ENCODE measurements around the gene NT5M.

NT5M gene

DNA sequence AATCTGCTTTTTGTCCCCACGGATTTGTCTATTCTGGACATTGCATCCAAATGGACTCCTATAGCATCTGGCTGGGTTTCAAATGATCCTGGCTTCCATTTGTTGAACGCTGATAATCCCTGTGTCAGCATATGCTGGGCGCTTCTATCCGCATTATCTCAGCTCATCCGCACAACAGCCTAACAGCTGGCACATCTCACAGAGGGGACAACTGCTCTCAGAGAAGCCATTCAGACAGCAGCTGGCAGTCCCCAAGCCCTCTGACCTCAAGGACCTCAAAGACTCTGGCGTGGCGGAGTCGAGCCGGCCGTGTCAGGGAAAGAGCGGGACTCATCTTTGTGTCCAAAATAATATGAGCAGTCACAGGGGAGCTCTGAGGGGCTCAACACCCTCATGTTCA, 82.3 kb downstream of the NT5M start:
- Histone ChIP-seq H3K27me3 (ENCODE audit: control insufficient read depth, insufficient read depth, low read length, poor library complexity, severe bottlenecking) (no peaks in the 10 kb centered on the region), H3K4me1 (ENCODE audit: control insufficient read depth, insufficient read depth, low read length) (peaks cover 2% of the 10 kb centered on the region), H3K27ac (ENCODE audit: insufficient read depth, low read depth, low read length, poor library complexity, severe bottlenecking) (peak overlapping the region; percentile 39), H3K4me3 (ENCODE audit: insufficient read depth, low read depth, low read length) (no peak overlapping the region), H3K36me3 (ENCODE audit: control insufficient read depth, insufficient read depth, low read length) (no peaks in the 10 kb centered on the region), H3K9me3 (ENCODE audit: control insufficient read depth, low read length) (no peaks in the 10 kb centered on the region)
- WGBS, 2 experiments, result 87 to 90% methylated on average over 11 of the region's 11 CpGs

DNA sequence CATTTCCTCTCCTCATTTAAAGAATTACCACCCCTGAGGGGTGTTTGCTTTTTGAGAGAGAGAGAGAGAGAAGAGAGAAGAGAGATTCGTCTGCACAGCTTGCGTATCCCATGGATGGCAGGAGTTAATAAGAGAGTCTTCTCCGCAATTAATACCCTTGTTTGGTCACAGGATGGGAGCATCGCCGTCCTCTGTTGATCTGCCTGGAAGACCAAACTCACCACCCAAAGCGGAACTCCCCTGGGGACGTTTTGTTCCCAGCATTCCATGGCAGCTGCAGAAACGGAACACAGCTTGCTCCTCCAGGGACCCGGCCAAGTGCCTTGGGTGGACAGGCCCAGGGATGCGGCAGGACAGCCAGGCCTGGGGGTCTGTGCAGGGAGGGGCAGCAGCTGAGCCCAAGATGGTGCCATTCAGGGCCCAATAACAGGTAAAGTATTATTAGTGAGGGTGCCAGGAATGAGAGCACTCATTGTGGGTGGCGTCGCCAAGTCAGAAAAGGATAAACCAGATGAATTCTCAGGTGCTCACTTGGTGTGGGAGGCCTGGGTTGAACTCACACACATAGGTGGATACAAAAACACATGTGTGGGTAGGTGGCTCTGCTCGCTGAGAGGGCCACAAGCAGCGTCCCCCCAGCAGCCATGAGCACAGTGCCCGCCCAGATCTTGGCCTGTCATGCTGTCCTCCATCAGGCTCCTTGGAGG, 83.1 kb downstream of the NT5M start:
- Histone ChIP-seq H3K9me3 (ENCODE audit: control insufficient read depth, low read length) (no peaks in the 10 kb centered on the region), H3K27ac (ENCODE audit: insufficient read depth, low read depth, low read length, poor library complexity, severe bottlenecking) (no peak overlapping the region), H3K4me1 (ENCODE audit: control insufficient read depth, insufficient read depth, low read length) (peaks cover 2% of the 10 kb centered on the region), H3K27me3 (ENCODE audit: control insufficient read depth, insufficient read depth, low read length, poor library complexity, severe bottlenecking) (no peaks in the 10 kb centered on the region), H3K36me3 (ENCODE audit: control insufficient read depth, insufficient read depth, low read length) (no peaks in the 10 kb centered on the region), H3K4me3 (ENCODE audit: insufficient read depth, low read depth, low read length) (no peak overlapping the region)
- 87 to 89% methylated on average over 15 of the region's 15 CpGs for WGBS, 2 experiments

DNA sequence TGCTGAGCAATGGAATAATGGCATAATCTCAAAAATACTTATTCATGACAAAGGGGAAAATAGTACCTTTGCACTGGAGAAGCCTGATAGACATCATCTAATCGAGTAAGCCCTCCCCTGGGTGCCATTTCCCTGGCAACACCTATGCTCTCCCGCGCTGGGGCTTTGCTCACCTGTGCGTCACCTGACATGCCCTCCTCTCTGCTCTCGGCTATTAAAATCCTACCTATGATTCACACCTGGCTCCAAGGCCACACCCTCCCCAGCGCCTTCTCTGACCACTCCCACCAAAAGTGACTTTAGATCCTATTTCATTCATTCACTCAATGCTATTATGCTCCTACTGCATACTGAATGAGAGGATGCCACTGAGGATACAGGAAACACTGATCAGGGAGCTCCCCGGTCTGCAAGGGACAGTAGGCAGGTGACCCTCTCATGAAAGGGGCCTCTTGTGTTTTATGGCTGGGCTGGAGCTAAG, 83.9 kb downstream of the NT5M start:
- peaks cover 2% of the 10 kb centered on the region for H3K4me1 ChIP-seq (ENCODE audit: control insufficient read depth, insufficient read depth, low read length)
- 93% methylated on average over 7 of the region's 7 CpGs for WGBS, 2 experiments
- H3K27ac ChIP-seq (ENCODE audit: insufficient read depth, low read depth, low read length, poor library complexity, severe bottlenecking), result no peak overlapping the region

DNA sequence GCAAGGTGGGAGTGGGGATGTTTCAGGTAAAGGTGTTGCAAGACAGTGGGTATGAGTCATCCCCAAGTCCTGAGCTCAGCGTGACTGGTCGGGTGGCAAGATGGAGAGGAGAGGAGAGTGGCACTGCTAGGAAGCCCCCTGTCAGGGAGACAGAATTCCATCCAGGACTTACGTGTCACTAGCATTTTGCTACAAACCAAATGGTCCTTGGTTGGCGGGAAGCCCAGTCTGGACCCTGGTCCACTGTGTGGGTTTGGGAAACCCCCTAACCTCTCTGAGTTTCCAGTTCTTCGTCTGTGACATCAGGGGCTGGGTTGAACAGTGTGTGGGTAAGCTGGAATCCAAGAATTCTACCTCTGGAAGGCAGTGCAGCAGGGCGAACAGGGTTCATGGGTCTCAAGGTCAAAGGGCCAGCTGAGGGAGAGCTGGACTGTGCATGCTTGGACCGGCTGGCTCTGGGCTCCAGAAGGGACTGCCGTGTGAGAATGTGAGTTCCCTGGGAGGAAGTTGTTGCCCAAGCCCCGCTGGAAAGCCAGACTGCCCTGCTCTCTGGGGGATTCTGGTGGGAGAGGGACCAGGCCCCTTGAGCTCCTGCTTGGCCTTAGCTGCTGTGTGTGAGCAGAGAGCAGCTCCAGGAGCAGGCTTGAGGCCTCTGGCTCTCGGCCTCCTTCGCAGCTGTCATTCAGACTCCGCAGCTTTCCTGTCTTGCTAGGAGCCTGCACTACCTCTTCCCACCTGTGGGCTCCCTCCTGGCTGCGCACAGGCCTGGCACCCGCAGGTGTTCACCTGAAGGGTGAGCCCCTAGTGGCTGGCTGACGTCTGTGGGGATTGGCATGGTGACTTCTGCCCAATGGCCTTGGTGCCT, 84.6 kb downstream of the NT5M start:
- peaks cover 2% of the 10 kb centered on the region for H3K4me1 ChIP-seq (ENCODE audit: control insufficient read depth, insufficient read depth, low read length)
- no peaks in the 10 kb centered on the region for H3K9me3 ChIP-seq (ENCODE audit: control insufficient read depth, low read length)
- no peaks in the 10 kb centered on the region for H3K36me3 ChIP-seq (ENCODE audit: control insufficient read depth, insufficient read depth, low read length)
- H3K4me3 ChIP-seq (ENCODE audit: insufficient read depth, low read depth, low read length), result no peak overlapping the region
- no peaks in the 10 kb centered on the region for H3K27me3 ChIP-seq (ENCODE audit: control insufficient read depth, insufficient read depth, low read length, poor library complexity, severe bottlenecking)
- H3K27ac ChIP-seq (ENCODE audit: insufficient read depth, low read depth, low read length, poor library complexity, severe bottlenecking), result no peak overlapping the region
- WGBS, 2 experiments, result 79 to 80% methylated on average over 15 of the region's 15 CpGs

More for the DNA sequence above, 83.9 kb downstream of the NT5M start:
- Histone ChIP-seq H3K27me3 (ENCODE audit: control insufficient read depth, insufficient read depth, low read length, poor library complexity, severe bottlenecking) (no peaks in the 10 kb centered on the region), H3K9me3 (ENCODE audit: control insufficient read depth, low read length) (no peaks in the 10 kb centered on the region), H3K36me3 (ENCODE audit: control insufficient read depth, insufficient read depth, low read length) (no peaks in the 10 kb centered on the region), H3K4me3 (ENCODE audit: insufficient read depth, low read depth, low read length) (no peak overlapping the region)

DNA sequence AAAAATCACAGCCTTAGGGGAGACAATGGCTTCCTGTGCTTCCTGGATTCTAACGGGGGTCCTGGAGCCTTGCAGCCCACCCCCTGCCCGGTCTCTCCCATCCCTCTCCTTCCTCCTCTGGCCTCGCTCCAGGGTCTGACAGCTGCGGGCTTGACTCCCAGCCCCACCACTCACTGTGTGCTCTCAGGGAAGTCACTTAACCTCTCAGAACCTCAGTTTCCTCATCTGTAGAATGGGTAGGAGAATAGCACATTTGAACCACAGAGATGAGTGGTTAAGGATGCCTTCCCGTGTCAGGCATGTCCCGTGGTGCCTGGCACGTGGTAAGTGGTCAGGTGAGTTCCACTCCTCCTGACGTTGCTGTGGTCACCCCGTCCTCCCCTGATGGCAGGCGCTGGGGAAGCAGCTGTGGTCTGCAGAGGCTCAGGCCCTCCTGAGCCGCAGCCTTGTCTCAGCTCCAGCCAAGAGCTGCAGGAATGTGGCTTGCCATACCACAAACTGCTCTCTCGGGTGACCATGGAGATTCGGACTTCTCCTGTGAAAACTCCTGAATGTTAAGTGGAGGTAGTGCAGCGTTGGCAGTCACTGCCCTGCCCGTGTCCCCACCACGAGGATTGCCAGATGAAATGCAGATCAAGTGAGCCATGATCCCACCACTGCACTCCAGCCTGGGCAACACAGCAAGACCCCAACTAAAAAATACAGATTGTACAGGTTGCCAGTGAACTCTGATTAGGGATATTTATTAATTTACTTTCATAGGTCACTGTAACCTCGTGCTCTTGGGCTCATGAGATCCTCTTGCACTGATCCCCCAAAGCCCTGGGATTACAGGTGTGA, 85.7 kb downstream of the NT5M start:
- Histone ChIP-seq H3K4me3 (ENCODE audit: insufficient read depth, low read depth, low read length) (no peak overlapping the region), H3K4me1 (ENCODE audit: control insufficient read depth, insufficient read depth, low read length) (peaks cover 2% of the 10 kb centered on the region), H3K27ac (ENCODE audit: insufficient read depth, low read depth, low read length, poor library complexity, severe bottlenecking) (no peak overlapping the region), H3K27me3 (ENCODE audit: control insufficient read depth, insufficient read depth, low read length, poor library complexity, severe bottlenecking) (no peaks in the 10 kb centered on the region), H3K9me3 (ENCODE audit: control insufficient read depth, low read length) (no peaks in the 10 kb centered on the region), H3K36me3 (ENCODE audit: control insufficient read depth, insufficient read depth, low read length) (no peaks in the 10 kb centered on the region)
- WGBS, 2 experiments, result 89 to 92% methylated on average over 17 of the region's 17 CpGs

DNA sequence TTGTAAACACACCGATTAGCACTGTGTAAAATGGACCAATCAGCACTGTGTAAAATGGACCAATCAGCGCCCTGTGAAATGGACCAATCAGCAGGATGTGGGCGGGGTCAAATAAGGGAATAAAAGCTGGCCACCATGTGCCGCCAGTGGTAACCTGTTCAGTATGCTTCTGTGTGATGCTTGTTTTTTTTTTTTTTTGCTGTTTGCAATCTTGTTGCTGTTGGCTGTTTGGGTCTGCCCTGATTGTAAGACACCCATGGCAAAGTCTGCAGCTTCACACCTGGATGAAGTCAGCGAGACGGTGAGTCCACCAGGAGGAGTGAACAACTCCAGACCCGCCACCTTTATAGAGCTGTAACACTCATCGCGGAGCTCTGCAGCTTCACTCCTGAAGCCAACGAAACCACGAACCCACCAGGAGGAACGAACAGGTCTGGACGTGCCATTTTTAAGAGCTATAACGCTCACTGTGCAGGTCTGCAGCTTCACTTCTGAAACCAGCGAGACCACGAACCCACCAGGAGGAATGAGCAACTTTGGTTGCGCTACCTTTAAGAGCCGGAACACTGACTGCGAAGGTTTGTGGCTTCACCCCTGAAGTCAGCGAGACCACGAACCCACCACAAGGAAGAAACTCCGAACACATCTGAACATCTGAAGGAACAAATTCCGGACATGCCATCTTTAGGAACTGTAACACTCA, 88.6 kb downstream of the NT5M start:
- Histone ChIP-seq H3K9me3 (ENCODE audit: control insufficient read depth, low read length) (no peaks in the 10 kb centered on the region), H3K4me3 (ENCODE audit: insufficient read depth, low read depth, low read length) (no peak overlapping the region), H3K27me3 (ENCODE audit: control insufficient read depth, insufficient read depth, low read length, poor library complexity, severe bottlenecking) (no peaks in the 10 kb centered on the region), H3K27ac (ENCODE audit: insufficient read depth, low read depth, low read length, poor library complexity, severe bottlenecking) (no peak overlapping the region), H3K36me3 (ENCODE audit: control insufficient read depth, insufficient read depth, low read length) (no peaks in the 10 kb centered on the region), H3K4me1 (ENCODE audit: control insufficient read depth, insufficient read depth, low read length) (no peaks in the 10 kb centered on the region)
- 94 to 96% methylated on average over 23 of the region's 23 CpGs for WGBS, 2 experiments

DNA sequence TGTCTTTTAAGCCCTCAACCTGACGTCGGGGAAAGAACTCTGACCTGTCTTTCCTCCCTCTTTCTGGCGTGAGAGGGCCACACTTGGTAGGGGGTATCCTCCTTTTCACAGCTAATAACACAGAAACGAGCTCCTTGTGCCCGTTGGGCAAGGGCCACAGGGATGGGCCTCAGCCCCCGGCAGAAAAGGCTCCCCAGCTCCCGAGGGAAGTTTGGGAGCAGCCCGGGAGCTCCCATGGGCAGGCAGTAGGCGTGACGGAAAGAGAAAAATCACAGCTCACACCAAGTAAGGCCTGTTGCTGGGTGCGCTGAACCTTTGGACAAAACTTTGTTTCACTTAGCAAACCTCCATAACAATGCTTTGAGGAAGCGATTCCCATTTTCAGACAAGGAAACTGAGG, 90.8 kb downstream of the NT5M start:
- Histone ChIP-seq H3K9me3 (ENCODE audit: control insufficient read depth, low read length) (no peaks in the 10 kb centered on the region), H3K4me1 (ENCODE audit: control insufficient read depth, insufficient read depth, low read length) (no peaks in the 10 kb centered on the region), H3K4me3 (ENCODE audit: insufficient read depth, low read depth, low read length) (no peak overlapping the region), H3K27me3 (ENCODE audit: control insufficient read depth, insufficient read depth, low read length, poor library complexity, severe bottlenecking) (no peaks in the 10 kb centered on the region), H3K27ac (ENCODE audit: insufficient read depth, low read depth, low read length, poor library complexity, severe bottlenecking) (no peak overlapping the region), H3K36me3 (ENCODE audit: control insufficient read depth, insufficient read depth, low read length) (no peaks in the 10 kb centered on the region)
- 81 to 83% methylated on average over 12 of the region's 12 CpGs for WGBS, 2 experiments

DNA sequence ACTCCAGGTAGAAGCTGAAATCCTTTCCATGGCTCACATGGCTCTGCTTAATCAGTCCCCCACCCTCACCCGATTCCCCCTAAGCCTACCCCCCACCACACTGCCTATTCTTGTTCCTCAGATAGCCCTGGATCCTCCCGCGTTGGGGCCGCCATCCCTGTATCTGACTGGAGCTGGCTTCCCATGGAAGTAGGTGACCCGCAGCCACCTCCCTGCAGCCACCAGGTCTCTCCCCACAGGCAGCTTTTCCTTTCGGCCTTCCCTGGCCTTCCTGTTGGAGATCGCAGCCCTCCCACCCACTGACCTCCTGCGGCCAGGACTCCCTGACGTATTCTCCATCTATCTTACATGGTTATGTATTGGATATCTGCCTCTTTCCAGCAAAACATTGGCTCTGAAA, 91.3 kb downstream of the NT5M start:
- Histone ChIP-seq H3K36me3 (ENCODE audit: control insufficient read depth, insufficient read depth, low read length) (no peaks in the 10 kb centered on the region), H3K4me1 (ENCODE audit: control insufficient read depth, insufficient read depth, low read length) (no peaks in the 10 kb centered on the region), H3K9me3 (ENCODE audit: control insufficient read depth, low read length) (no peaks in the 10 kb centered on the region), H3K27ac (ENCODE audit: insufficient read depth, low read depth, low read length, poor library complexity, severe bottlenecking) (no peak overlapping the region), H3K27me3 (ENCODE audit: control insufficient read depth, insufficient read depth, low read length, poor library complexity, severe bottlenecking) (no peaks in the 10 kb centered on the region), H3K4me3 (ENCODE audit: insufficient read depth, low read depth, low read length) (no peak overlapping the region)
- 84 to 94% methylated on average over 9 of the region's 9 CpGs for WGBS, 2 experiments

DNA sequence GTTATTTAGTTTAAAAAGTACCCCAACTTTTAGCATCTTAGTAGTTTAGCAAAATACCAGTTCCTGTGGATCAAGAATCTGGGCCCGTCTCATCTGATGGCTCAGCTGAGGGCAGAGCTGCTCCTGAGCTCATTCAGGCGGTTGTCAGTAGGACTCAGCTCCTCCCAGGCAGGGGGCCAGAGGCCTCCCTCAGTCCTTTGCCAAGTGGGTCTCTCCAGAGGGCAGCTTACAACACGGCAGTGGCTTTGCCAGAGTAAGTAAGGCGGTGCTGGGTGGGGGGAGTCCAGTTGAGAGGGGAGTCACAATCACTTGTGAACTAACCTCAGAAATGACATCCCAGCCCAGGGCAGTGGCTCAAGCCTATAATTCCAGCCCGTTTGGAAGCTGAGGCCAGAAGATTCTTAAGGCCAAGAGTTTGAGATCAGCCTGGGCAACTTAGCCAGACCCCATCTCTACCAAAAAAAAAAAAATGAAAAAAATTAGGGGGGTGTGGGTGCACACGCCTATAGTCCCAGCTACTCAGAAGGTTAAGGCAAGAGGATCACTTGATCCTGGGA, 92.2 kb downstream of the NT5M start:
- WGBS, 2 experiments, result 88 to 95% methylated on average over 6 of the region's 6 CpGs
- Histone ChIP-seq H3K36me3 (ENCODE audit: control insufficient read depth, insufficient read depth, low read length) (no peaks in the 10 kb centered on the region), H3K27me3 (ENCODE audit: control insufficient read depth, insufficient read depth, low read length, poor library complexity, severe bottlenecking) (no peaks in the 10 kb centered on the region), H3K4me3 (ENCODE audit: insufficient read depth, low read depth, low read length) (no peak overlapping the region), H3K4me1 (ENCODE audit: control insufficient read depth, insufficient read depth, low read length) (no peaks in the 10 kb centered on the region), H3K9me3 (ENCODE audit: control insufficient read depth, low read length) (no peaks in the 10 kb centered on the region), H3K27ac (ENCODE audit: insufficient read depth, low read depth, low read length, poor library complexity, severe bottlenecking) (no peak overlapping the region)

Measured in ectodermal cell (in vitro differentiated cells).